Liver (tissue), 9 donors: Measurements from ENCODE around the gene LRP11. TPM values are rescaled to one million over a fixed set of nuclear protein-coding genes. Genes with fewer than 3 reads are reported as not detected.

Experiments
- DNase-seq: peaks from one replicate; pipeline ENCODE4 v3.0.0-alpha.2; 2017; ENCODE audit warnings: low spot score
- H3K27ac ChIP-seq, 2 donors: one replicate each; pipeline ENCODE4 v1.7.0; 2013; ENCODE audit warnings: inconsistent platforms in 2 of 2, low read length in 2 of 2, control low read depth in 1 of 2, low read depth in 1 of 2, mild to moderate bottlenecking in 1 of 2
- H3K27me3 ChIP-seq, 4 donors: one replicate each; pipeline versions ENCODE4 v1.6.1 to v1.7.0; 2013; ENCODE audit warnings: low read length in 3 of 4, inconsistent platforms in 1 of 4, mild to moderate bottlenecking in 1 of 4, moderate library complexity in 1 of 4; ENCODE audit not compliant: control insufficient read depth in 4 of 4, insufficient read depth in 4 of 4
- H3K36me3 ChIP-seq, 4 donors: one replicate each; pipeline versions ENCODE4 v1.6.1 to v1.7.0; 2013; ENCODE audit warnings: low read length in 3 of 4, mild to moderate bottlenecking in 3 of 4, low read depth in 1 of 4, moderate library complexity in 1 of 4; ENCODE audit not compliant: control insufficient read depth in 4 of 4, insufficient read depth in 3 of 4
- H3K4me1 ChIP-seq, 4 donors: one replicate each; pipeline versions ENCODE4 v1.6.1 to v1.7.0; 2013; ENCODE audit warnings: low read length in 3 of 4, mild to moderate bottlenecking in 3 of 4, moderate library complexity in 1 of 4; ENCODE audit not compliant: control insufficient read depth in 4 of 4, insufficient read depth in 4 of 4
- H3K4me3 ChIP-seq, 3 donors: one replicate each; pipeline versions ENCODE4 v1.6.1 to v1.7.0; 2013; ENCODE audit warnings: low read length in 3 of 3, control low read depth in 1 of 3, low read depth in 1 of 3, mild to moderate bottlenecking in 1 of 3
- H3K9ac ChIP-seq, 2 donors: one replicate each; pipeline ENCODE4 v1.7.0; 2013; ENCODE audit warnings: low read length in 2 of 2, mild to moderate bottlenecking in 2 of 2, moderate library complexity in 2 of 2, control low read depth in 1 of 2, low read depth in 1 of 2
- H3K9me3 ChIP-seq, 4 donors: one replicate each; pipeline versions ENCODE4 v1.6.1 to v1.7.0; 2013; ENCODE audit warnings: low read length in 3 of 4; ENCODE audit not compliant: control insufficient read depth in 4 of 4
- EGR1 ChIP-seq, 2 donors: IDR thresholded peaks; 2 replicates each; pipeline ENCODE4 v1.6.1; 2016 to 2018; ENCODE audit warnings: antibody characterized with exemption in 2 of 2, low read depth in 2 of 2
- FOXA1 ChIP-seq: IDR thresholded peaks from 2 replicates; pipeline ENCODE4 v1.6.1; 2016; ENCODE audit warnings: antibody characterized with exemption
- FOXA2 ChIP-seq: IDR thresholded peaks from 2 replicates; pipeline ENCODE4 v1.6.1; 2016; ENCODE audit warnings: antibody characterized with exemption
- GABPA ChIP-seq, 2 donors: IDR thresholded peaks in 1 of 2; conservative IDR thresholded peaks in 1 of 2; 2 replicates each; pipeline ENCODE4 v1.6.1; 2016; ENCODE audit warnings: antibody characterized with exemption in 2 of 2, mild to moderate bottlenecking in 1 of 2, moderate library complexity in 1 of 2
- HNF4A ChIP-seq, 2 donors: conservative IDR thresholded peaks; 2 replicates each; pipeline ENCODE4 v1.6.1; 2016; ENCODE audit warnings: antibody characterized with exemption in 2 of 2, mild to moderate bottlenecking in 2 of 2
- HNF4G ChIP-seq: IDR thresholded peaks from 2 replicates; pipeline ENCODE4 v1.6.1; 2016; ENCODE audit warnings: antibody characterized with exemption
- JUND ChIP-seq, 2 donors: IDR thresholded peaks; 2 replicates each; pipeline ENCODE4 v1.6.1; 2016; ENCODE audit warnings: antibody characterized with exemption in 2 of 2
- NR2F2 ChIP-seq: IDR thresholded peaks from 2 replicates; pipeline ENCODE4 v1.6.1; 2016; ENCODE audit warnings: antibody characterized with exemption
- RAD21 ChIP-seq, 2 donors: IDR thresholded peaks; 2 replicates each; pipeline ENCODE4 v1.6.1; 2016; ENCODE audit warnings: antibody characterized with exemption in 2 of 2, mild to moderate bottlenecking in 2 of 2
- RXRA ChIP-seq, 2 donors: IDR thresholded peaks; 2 replicates each; pipeline ENCODE4 v1.6.1; 2017 to 2018; ENCODE audit warnings: antibody characterized with exemption in 2 of 2, mild to moderate bottlenecking in 1 of 2
- SP1 ChIP-seq: IDR thresholded peaks from 2 replicates; pipeline ENCODE4 v1.6.1; 2018; ENCODE audit warnings: antibody characterized with exemption, mild to moderate bottlenecking
- TAF1 ChIP-seq: conservative IDR thresholded peaks from 2 replicates; pipeline ENCODE4 v1.6.1; 2016; ENCODE audit warnings: antibody characterized with exemption, mild to moderate bottlenecking
- YY1 ChIP-seq: IDR thresholded peaks from 2 replicates; pipeline ENCODE4 v1.6.1; 2016; ENCODE audit warnings: antibody characterized with exemption, mild to moderate bottlenecking
- WGBS: extraction: QIAGEN DNeasy Blood & Tissue Kit; methylation state at CpG from one replicate; pipeline ENCODE4 v1.1.7; 2013; 5-methylcytosine and 5-hydroxymethylcytosine counted together
- polyA plus RNA-seq, 2 donors: library from polyadenylated mRNA; stranded (reverse) in 1 of 2; unstranded in 1 of 2; fragments of 200-250 nt in 1 of 2; fragments of >200 nt in 1 of 2; fragmentation: Nextera tagmentation in 1 of 2; extraction: Ambion mirVana in 1 of 2; gene quantifications; one replicate each; pipeline versions ENCODE4 v1.2.1 to v1.2.3, GENCODE V29; 2013 to 2015
- total RNA-seq, 2 donors: library from RNA; depleted of rRNA; stranded (reverse); fragments of >200 nt; gene quantifications; one replicate each; pipeline ENCODE4 v1.2.3, GENCODE V29; 2014
- TF ChIP-seq, protein P1 (sequence below): IDR thresholded peaks from 2 replicates; pipeline ENCODE4 v1.6.1; 2016; ENCODE audit warnings: antibody characterized with exemption
- TF ChIP-seq, protein P2 (sequence below): IDR thresholded peaks from 2 replicates; pipeline ENCODE4 v1.6.1; 2016; ENCODE audit warnings: antibody characterized with exemption, mild to moderate bottlenecking
- TF ChIP-seq, protein P3 (sequence below): IDR thresholded peaks from 2 replicates; pipeline ENCODE4 v1.6.1; 2016; ENCODE audit warnings: antibody characterized with exemption
- TF ChIP-seq, protein P4 (sequence below): IDR thresholded peaks from 2 replicates; pipeline ENCODE4 v1.6.1; 2016; ENCODE audit warnings: antibody characterized with exemption
- TF ChIP-seq, protein P5 (sequence below): fragments of 150-350 bp; IDR thresholded peaks from 2 replicates; pipeline ENCODE4 v1.5.1; 2017; ENCODE audit warnings: improper control_type of control experiment, low read depth, low read length; ENCODE audit not compliant: missing input control
- donor health status: healthy.
- donor health status: healthy.
- donor health status: healthy.
- donor health status: healthy.
- donor health status: healthy.

Gene LRP11
- total and polyA plus RNA-seq, 4 donors = 3.4 to 13.3 (median 6.0) TPM

DNA sequence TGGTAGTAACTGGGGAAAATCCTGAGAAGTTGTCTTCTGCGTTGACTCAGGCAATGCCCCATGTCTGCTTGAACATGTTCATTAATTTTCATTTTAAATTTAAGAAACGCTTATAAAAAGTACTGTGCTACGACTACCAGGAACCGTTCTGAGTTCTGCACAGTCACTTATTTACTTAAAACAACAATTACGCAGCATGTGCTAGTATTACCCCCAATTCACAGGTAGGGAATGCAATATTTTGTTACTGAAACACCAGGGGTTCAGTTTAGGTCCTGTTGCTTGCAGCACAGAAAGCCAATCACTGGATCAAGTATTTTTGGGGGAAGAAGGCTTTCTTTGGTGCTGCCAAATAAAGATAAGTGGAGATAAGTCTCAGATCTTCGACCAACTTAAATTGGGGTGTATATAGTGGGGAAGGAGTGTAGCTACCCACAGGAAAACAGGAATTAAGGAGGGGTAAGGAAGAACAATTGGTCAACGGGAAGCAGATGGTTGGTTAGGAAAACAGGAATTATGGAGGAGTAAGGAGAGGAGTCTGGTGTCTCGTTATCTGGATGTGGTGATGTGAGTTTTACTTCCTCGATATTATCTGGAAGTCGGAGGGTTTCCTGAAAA lies 5.2 kb upstream of the LRP11 start:
- no peak overlapping the region for H3K9ac ChIP-seq
- no peaks in the 10 kb centered on the region for H3K27me3 ChIP-seq
- no peak overlapping the region for H3K27ac ChIP-seq
- TF ChIP-seq, protein P1, sequence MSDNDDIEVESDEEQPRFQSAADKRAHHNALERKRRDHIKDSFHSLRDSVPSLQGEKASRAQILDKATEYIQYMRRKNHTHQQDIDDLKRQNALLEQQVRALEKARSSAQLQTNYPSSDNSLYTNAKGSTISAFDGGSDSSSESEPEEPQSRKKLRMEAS = no peak
- TF ChIP-seq RAD21 (IDR thresholded peaks at IDR 0.05) = no peak
- no peak for TF ChIP-seq HNF4A (conservative IDR thresholded peaks at IDR 0.05)
- TF ChIP-seq HNF4G = no peak
- no peak for TF ChIP-seq SP1
- no peak for TF ChIP-seq FOXA1
- TF ChIP-seq EGR1 (IDR thresholded peaks at IDR 0.05; ENCODE audit: low read depth in 2 of 2) = no peak
- TF ChIP-seq, protein P2, sequence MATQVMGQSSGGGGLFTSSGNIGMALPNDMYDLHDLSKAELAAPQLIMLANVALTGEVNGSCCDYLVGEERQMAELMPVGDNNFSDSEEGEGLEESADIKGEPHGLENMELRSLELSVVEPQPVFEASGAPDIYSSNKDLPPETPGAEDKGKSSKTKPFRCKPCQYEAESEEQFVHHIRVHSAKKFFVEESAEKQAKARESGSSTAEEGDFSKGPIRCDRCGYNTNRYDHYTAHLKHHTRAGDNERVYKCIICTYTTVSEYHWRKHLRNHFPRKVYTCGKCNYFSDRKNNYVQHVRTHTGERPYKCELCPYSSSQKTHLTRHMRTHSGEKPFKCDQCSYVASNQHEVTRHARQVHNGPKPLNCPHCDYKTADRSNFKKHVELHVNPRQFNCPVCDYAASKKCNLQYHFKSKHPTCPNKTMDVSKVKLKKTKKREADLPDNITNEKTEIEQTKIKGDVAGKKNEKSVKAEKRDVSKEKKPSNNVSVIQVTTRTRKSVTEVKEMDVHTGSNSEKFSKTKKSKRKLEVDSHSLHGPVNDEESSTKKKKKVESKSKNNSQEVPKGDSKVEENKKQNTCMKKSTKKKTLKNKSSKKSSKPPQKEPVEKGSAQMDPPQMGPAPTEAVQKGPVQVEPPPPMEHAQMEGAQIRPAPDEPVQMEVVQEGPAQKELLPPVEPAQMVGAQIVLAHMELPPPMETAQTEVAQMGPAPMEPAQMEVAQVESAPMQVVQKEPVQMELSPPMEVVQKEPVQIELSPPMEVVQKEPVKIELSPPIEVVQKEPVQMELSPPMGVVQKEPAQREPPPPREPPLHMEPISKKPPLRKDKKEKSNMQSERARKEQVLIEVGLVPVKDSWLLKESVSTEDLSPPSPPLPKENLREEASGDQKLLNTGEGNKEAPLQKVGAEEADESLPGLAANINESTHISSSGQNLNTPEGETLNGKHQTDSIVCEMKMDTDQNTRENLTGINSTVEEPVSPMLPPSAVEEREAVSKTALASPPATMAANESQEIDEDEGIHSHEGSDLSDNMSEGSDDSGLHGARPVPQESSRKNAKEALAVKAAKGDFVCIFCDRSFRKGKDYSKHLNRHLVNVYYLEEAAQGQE = no peak
- TF ChIP-seq, protein P3, sequence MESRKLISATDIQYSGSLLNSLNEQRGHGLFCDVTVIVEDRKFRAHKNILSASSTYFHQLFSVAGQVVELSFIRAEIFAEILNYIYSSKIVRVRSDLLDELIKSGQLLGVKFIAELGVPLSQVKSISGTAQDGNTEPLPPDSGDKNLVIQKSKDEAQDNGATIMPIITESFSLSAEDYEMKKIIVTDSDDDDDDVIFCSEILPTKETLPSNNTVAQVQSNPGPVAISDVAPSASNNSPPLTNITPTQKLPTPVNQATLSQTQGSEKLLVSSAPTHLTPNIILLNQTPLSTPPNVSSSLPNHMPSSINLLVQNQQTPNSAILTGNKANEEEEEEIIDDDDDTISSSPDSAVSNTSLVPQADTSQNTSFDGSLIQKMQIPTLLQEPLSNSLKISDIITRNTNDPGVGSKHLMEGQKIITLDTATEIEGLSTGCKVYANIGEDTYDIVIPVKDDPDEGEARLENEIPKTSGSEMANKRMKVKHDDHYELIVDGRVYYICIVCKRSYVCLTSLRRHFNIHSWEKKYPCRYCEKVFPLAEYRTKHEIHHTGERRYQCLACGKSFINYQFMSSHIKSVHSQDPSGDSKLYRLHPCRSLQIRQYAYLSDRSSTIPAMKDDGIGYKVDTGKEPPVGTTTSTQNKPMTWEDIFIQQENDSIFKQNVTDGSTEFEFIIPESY = no peak
- no peak for TF ChIP-seq YY1
- TF ChIP-seq, protein P4, sequence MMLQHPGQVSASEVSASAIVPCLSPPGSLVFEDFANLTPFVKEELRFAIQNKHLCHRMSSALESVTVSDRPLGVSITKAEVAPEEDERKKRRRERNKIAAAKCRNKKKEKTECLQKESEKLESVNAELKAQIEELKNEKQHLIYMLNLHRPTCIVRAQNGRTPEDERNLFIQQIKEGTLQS = no peak
- TF ChIP-seq RXRA (IDR thresholded peaks at IDR 0.05) = no peak
- no peak for TF ChIP-seq FOXA2
- TF ChIP-seq, protein P5, sequence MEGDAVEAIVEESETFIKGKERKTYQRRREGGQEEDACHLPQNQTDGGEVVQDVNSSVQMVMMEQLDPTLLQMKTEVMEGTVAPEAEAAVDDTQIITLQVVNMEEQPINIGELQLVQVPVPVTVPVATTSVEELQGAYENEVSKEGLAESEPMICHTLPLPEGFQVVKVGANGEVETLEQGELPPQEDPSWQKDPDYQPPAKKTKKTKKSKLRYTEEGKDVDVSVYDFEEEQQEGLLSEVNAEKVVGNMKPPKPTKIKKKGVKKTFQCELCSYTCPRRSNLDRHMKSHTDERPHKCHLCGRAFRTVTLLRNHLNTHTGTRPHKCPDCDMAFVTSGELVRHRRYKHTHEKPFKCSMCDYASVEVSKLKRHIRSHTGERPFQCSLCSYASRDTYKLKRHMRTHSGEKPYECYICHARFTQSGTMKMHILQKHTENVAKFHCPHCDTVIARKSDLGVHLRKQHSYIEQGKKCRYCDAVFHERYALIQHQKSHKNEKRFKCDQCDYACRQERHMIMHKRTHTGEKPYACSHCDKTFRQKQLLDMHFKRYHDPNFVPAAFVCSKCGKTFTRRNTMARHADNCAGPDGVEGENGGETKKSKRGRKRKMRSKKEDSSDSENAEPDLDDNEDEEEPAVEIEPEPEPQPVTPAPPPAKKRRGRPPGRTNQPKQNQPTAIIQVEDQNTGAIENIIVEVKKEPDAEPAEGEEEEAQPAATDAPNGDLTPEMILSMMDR = no peak
- TF ChIP-seq JUND (IDR thresholded peaks at IDR 0.05) = no peak
- TF ChIP-seq GABPA (IDR thresholded peaks at IDR 0.05 in 1 of 2, conservative IDR thresholded peaks at IDR 0.05 in 1 of 2) = no peak
- TF ChIP-seq NR2F2 = no peak
- TF ChIP-seq TAF1 = no peak
- no peak for DNase-seq
- no peak overlapping the region for H3K4me3 ChIP-seq
- WGBS = 82% methylated on average over 10 of the region's 10 CpGs
- peaks cover 1 to 14% (median 2%) of the 10 kb centered on the region in 4 donors for H3K4me1 ChIP-seq
- no peaks in the 10 kb centered on the region for H3K9me3 ChIP-seq
- H3K36me3 ChIP-seq = no peaks in the 10 kb centered on the region
